ENCODE results near the gene TMEM52B.
"Not testable (repeated sequence)": the region's sequence is repeated elsewhere in the genome, so short reads cannot be mapped to it uniquely, and the experiment has no call there.

Gene TMEM52B

DNA sequence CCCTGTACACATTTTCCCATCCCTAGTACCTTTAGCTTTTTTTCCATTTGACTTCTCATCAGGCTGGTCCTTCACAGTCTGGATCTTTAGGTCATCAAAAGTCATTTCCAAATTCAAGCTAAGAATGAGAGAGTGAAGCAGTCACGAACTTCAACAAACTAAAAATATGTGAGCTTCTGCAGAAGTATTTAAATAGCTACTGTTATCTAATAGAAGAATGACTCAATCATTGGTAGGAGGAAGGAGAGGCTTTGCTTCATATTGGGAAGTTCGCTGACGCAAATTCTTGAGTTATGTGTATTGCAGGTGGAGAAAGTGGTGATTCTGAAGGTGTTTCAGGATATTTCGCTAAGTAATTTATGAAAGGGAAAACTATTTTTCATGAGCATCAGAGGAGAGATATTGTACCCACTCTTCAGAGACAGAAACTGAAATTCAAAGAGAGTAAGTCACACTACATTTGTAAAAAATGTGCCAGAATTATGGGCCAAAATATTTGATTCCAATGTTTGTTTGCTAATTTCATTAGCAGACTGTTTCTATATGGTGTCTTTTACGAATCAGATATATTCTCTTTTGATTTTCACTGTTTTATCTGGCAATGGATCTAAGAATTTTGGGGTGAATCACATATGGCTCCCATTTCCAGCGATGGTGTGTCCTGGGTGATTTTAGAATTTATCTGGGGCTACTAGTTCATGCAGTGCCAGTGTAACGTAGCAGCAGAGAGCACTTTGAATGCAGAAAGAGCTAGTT, 6.7 kb upstream of the TMEM52B start, which contains the start of gene OLR1:
Gene OLR1 (minus strand): TSS at position 160 of the 756 bp plus-strand sequence. CDS start 55 bp downstream, at position 105.
- DNase-seq, result no peak

DNA sequence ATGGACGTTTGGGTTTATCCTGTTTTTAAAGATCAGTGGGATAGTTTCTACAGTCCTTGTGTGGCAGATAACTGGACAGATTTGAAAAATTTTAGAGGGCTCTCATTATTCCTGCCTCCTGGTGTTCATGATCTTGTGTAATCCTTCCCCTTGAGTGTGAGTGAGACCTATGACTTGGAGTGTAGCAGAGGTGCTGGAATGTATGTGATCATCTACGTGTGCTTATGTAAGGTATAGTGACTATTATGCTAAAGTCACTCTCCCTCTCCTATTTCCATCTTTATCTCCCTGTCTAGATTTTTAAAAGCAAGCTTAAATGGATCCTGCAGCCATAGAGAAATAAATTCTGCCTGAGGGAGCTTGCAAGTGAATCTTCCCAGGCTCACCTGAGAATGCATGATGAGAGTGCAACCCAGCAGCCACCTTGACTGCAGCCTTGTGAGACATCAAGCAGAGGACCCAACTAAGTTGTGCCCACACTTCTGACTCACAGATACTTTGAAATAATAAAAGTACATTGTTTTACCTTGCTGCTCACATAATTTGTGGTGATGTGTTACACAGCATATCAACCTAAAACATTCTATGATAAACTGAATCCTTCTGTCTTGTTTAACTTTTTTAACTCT, 3.7 kb upstream of the TMEM52B start:
- no peak for DNase-seq

DNA sequence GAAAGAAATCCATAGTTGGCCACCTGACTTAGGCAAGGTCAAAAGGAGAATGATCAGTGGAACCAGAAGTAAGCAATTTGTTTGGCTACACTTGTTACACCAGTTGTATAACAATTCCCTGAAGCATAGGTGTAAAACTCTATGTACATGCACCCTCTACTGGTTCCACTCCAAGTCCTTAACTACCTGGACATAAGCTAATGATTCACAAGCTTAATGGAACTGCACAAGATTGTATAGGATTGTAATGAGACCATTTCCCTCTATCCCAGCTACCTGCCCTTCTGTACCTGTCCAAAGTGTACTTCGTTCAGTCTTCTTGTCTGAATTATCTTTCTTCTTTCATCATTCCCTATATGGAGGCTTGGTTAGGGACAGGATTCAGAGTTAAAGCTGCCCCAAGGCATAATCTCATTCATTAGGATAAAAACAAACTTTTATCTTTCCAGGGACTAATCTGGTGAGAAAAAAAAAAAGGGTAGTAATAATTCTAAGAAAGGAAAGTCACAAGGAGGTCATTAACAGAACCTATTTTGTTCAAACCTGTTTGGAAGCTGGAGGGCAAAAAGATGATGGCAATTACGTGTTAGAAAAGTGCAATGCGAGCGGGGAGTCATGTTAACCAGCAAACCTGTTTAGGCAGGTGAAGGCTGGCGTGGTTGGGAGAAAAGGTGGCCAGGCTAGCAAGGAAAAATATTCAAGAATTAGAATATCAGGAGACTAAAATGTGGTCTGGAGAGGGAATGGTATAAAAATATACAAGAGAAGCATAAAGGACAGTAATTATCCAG, 2.8 kb upstream of the TMEM52B start:
- DNase-seq, result no peak

DNA sequence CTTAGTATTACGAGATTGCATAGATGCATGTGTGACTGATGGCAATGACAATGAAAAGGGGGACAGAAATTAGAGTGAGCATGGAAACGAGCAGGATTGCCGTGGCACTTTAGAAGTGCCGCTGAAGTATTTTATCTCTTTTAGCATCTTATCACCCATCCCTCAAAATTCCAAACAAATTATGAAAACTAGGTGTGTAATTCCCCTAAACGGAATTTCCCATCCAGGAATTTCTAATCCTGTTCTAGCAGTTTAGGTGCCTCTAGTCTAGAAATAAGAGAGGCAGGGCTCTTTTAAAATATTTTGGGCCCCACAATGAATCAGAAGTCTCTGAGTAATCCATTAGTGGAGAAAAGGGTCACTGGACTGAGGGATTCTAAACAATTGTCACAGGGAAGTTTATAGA, 947 bp downstream of the TMEM52B start:
- DNase-seq, result no peak

DNA sequence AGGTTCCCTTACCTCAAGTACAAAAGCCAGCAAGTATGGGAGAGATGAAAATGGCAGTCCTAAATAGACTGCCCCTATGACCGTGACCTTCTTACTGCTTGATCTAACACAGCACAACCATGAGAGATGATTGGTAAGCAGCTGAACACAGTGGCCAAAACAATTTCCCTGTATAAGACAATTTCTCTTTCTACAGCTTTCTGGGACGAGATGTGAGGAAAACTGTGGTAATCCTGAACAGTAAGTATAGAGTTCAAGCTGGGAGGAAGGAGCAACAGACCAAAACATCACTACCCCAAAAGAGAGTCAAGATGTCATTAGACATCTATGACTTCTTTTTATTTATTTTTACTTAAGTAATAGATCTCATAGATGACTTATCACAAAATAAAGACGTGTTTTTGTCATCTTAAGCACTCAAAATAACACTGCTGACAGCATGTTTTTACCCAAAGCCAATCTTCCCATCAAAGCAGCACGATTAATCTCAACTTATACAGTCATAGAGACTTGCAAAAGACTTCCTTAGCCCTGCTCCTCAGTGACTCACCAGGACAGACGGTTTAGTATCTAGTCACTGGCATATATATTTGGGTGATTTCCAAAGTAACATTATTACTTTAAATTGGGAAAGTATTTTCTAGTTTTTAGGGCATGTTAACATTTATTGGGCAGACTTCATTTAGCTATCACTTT, 3.7 kb downstream of the TMEM52B start:
- DNase-seq, result no peak

DNA sequence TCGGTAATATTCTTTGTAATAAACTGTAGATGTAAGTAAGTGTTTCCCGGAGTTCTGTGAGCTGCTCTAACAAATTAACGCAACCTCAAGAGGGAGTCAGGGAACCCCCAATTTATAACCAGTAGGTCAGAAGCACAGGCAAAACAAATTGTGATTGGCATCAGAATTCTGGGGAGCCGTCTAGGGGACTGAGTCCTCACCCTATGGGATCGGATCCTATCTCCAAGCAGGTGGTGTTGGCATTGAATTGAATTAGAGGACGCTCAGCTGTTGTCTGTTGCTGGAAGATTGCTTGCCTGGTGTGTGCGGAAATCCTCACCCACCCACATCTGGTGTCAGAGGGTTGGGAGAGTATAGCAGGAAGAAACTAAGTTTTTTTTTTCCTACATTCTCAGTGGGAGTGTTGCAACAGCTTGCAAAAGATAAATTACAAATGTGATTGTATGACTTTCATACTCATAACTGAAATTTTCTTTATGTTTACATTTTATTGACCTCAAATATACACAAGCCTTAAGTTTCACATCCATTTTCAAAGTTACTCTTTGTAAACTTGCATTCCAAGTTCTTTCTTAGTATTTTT, 5.5 kb downstream of the TMEM52B start:
- DNase-seq, result no peak

DNA sequence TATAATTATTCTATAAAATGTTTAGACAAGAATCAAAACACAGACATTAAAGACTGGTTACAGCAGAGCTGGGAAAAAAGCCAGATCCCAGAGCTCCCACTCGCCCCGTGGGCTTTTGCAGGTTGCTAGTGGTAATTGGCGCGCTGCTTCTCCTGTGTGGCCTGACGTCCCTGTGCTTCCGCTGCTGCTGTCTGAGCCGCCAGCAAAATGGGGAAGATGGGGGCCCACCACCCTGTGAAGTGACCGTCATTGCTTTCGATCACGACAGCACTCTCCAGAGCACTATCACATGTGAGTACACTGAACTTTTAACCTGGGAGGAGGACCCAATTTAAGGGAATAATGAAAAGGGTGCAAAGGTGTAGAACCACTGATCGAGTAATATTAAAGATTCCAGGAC, 7.5 kb downstream of the TMEM52B start:
- DNase-seq, result no peak

DNA sequence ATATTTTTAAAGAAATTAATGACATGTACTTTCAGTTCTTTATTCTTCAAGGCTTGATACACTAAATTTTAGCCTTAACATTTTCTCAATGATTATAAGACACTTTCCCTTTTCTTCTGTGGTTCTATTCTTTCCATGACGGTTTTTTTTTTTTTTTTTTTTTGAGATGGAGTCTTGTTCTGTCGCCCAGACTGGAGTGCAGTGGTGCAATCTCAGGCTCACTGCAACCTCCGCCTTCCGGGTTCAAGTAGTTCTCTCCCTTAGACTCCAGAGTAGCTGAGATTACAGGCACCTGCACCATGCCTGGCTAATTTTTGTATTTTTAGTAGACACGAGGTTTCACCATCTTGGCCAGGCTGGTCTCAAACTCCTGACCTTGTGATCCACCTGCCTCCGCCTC, 8.1 kb downstream of the TMEM52B start:
- DNase-seq, result not testable (repeated sequence)

DNA sequence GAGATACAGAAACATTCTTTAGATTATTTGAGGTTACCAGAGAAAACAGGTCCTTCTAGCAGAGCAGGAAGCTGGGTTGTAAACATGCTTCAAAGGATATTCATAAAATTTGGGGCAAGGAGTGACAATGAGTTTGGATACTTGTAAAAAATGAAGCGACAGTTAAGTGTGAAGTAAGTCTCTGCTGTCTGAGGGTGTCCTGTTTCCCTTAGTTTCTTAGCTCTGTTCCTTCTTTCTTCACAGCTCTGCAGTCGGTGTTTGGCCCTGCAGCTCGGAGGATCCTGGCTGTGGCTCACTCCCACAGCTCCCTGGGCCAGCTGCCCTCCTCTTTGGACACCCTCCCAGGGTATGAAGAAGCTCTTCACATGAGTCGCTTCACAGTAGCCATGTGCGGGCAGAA, 10.8 kb downstream of the TMEM52B start:
- DNase-seq, result no peak

DNA sequence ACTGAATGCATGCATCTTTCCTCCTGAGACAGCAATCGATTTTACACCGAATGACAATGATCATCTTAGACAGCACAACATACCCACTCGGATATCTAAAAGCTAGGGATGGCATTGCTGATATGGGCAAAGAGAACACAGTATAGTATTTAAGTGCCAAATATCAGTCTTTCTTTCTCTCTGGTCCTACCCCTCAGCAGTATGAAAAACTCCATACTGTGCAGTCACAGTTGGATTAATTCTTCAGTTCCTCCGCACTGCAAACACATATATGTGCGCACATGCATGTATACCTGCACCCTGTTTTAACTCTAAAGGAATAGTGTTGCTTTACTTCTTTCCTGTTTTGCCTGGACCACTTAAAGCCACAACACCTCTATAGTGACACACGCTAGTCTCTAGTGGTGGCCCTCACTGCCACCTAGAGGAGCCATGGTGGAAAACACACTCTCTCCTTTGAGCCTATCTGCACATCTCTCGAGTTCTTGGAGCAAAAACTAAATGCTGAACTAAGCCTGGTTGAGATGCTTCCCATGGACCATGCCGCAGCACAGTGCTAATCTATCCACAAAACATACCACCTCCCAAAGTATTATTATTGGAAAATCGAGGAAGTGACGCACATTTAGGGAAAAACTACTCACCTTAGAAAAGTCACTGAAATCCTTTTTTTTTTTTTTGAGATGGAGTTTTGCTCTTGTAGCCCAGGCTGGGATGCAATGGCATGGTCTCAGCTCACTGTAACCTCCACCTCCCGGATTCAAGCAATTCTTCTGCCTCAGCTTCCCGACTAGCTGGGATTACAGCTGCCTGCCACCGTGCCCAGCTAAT, 11.9 kb downstream of the TMEM52B start:
- DNase-seq, result peak; percentile 48

DNA sequence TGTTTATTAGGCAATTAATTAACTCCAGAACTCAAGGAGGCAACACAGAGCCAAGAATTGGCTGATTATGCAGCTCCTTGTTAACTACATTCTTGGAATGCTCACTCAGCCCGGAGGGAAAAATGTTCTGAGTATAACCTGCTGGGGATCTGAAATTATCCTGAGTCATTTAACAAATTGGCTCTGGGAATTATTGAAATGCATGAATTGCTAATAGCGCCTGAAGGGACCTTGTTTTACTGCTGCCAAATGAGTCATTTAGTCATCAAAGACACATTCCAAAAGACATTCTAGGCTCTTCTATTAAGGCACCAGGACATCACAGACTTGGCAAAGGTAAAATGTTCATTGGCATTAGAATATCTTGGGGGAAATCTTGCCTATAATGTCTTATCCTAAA, 13.0 kb downstream of the TMEM52B start:
- no peak for DNase-seq

DNA sequence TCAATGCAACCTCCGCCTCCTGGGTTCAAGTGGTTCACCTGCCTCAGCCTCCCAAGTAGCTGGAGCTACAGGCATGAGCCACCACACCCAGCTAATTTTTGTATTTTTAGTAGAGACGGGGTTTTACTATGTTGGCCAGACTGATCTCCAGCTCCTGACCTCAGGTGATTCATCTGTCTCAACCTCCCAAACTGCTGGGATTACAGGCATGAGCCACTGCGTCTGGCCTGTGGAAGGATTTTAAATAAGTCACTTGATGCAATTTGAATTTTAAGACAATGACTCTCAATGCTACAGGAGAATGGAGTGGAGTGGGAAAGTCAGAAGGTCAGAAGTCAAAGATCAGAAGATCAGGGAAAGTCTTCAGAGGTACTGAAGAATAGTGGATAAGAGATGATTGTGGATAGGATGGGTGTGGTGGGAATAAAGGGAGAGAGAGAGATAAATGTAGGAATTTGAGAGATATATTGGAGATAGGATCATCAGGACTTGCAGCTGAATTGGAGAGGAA, 15.4 kb downstream of the TMEM52B start:
- DNase-seq, result no peak

DNA sequence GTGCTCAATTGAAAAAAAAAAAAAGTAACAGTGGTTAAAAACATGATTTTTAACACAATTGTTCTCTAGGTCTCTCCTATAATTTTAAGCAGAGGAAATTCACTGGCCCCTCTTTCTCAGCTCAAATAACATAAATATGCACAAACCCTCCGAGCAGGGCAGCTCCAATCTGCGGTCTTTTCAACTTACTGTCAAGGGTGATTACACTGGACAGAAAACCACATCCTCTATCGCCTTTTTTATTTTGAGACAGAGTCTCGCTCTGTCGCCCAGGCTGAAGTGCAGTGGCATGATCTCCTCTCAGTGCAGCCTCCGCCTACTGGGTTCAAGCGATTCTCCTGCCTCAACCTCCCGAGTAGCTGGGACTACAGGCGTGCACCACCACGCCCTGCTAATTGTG, 17.4 kb downstream of the TMEM52B start:
- no peak for DNase-seq

DNA sequence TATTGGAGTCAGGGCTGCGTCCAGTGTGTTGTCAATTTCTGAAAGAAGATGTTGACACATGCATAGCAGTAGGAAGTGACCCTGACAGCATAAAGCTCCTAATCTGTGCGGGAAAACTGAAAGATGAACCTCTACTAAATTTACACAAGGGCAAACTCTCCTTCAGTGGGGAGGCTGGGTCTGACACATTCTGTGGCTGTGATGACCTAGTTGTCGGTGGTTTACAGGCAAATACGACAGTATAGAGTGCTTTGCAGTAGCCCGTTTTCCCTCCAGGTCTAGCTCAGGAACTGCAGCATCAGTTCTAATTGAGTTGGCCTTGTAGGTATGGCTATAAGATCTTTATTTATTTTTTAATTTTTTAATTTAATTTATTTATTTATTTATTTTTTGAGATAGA, 19.0 kb downstream of the TMEM52B start:
- DNase-seq, result no peak

DNA sequence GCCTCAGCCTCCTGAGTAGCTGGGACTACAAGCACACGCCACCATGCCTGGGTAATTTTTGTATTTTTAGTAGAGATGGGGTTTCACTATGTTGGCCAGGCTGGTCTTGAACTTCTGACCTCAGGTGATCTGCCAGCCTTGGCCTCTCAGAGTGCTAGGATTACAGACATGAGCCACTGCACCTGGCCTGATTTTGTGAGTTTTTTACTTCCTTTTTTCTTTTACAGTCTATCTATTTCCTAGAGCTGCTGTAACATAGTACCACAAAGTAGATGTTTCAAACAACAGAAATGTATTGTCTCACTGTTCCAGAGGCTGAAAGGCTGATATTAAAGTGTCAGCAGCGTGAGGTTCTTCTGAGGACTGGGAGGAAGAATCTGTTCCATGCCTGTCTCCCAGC, 25.7 kb downstream of the TMEM52B start:
- not testable (repeated sequence) for DNase-seq

DNA sequence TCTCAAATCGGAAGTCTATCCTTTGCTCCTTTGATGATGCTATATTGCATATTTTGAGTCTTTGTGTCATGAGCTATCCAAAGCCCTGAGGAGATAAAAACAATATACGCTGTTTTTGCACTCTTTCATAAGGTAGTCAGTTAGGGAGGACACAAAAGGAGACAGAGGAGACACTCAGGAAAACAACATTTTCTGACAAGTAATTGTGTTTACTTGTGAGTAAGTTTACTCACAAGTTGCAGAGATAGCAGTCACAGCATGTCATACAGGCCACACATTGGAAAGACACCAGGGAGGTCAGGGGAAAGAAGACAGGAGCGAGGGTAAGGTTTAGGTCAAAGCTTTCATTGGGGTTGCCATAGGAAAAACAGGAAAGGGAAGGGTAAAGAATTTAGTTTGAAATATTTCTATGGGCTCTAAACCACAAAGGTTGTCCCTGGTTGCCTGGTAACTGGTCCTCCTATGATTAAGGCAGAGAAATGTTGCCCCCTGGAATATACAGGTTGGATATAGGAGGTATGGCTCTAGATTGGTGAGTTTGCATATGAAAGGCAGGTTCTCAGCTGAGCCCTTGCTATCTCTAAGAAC, 26.5 kb downstream of the TMEM52B start:
- DNase-seq, result no peak

DNA sequence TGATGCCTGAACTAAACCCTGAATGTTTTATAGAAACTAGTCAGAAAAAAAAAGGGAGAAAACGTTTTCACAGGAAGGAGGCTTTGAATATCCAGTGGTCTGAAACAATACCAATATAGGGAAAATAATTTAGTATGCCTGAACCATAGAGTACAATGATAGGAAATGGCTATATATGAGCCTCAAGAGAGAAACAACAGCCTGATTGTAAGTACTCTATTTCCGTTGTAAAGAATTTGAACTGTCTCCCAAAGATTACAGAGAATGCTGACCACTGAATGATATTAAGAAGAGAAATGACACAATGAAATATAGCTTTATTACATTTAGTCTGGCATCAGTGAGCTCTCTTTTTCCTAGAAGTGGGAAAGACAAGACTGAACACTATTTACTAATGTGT, 28.3 kb downstream of the TMEM52B start:
- no peak for DNase-seq

DNA sequence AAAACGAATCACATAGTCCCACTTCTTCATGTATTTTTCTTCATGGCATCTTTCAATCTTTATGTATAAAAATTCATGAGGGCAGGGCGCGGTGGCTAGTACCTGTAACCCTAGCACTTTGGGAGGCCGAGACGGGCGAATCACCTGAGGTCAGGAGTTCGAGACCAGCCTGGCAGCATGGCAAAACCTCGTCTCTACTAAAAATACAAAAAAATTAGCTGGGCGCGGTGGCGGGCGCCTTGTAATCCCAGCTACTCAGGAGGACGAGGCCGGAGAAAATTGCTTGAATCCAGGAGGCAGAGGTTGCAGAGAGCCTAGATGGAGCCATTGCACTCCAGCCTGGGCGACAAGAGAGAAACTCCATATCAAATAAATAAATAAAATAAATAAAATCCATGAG, 31.4 kb downstream of the TMEM52B start:
- no peak for DNase-seq

DNA sequence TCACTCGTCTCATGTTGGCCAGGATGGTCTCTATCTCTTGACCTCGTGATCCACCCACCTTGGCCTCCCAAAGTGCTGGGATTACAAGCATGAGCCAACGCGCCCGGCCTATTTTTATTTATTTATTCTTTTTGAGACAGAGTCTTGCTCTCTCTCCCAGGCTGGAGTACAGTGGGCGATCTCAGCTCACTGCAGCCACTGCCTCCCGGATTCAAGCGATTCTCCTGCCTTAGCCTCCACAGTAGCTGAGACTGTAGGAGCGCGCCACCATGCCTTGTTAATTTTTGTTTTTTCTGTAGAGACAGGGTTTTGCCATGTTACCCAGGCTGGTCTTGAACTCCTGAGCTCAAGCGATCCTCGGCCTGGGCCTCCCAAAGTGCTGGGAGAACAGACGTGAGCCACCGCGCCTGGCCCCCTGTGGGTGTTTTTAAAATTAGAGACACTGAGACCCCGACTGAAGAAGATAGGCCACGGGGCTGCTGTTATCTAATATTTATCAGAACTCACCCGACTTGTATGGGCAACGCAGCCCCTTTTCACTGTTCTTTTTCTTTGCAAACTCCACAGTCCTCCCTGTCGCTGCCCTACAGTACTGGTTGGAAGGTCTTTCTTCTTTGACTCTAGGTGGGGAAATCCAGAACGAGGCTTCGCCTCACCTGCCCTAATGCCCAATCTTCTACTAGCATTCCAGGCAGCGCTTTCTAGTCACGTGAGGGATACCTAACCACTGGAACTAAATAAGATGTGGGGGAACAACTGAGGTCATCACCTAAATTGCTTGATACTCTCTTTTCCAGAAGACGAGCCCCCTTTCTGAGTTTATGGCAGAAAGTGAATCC, 32.5 kb downstream of the TMEM52B start:
- no peak for DNase-seq
